Neural progenitor cell (in vitro differentiated cells): ENCODE results near the gene ACTBL2.

Experiments used
- CTCF ChIP-seq: fragments of 200-600 bp; sonication (generic); IDR thresholded peaks from 2 replicates; pipeline ENCODE4 v1.5.1; 2017; ENCODE audit warnings: antibody characterized with exemption, mild to moderate bottlenecking
- EZH2 ChIP-seq: fragments of 200-600 bp; sonication (generic); IDR thresholded peaks from 2 replicates; pipeline ENCODE4 v1.6.1; 2017; ENCODE audit warnings: antibody characterized with exemption, mild to moderate bottlenecking, moderate library complexity

DNA sequence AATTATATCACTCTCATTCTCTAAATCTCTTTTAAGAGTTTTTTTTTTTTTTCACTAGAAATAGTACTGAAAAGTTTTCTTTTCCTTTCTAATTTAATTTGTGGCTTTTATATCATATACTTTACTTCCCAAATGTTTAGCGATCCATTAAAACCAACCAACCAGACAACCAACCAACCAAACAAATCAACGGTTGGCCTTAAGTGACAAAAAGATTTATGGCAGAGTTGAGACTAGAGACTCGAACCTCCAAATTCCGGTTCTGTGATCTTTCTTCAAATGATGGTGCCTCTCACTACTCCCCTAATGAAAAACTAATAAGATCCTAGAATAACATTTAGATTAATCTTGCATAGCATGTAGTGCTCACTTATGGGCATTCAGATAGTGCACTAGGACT is 45.3 kb upstream of the ACTBL2 start:
- TF ChIP-seq CTCF, result no peak
- TF ChIP-seq EZH2, result no peak
